Uterus (tissue), 4 donors: ENCODE data around the gene NAT14. TPM values are rescaled to one million over a fixed set of nuclear protein-coding genes. Genes with fewer than 3 reads are reported as not detected.

ENCODE experiments used
- DNase-seq, 2 donors: peaks; one replicate each; pipeline ENCODE4 v3.0.0-alpha.2; 2019 to 2020
- H3K27ac ChIP-seq, 2 donors: fragments of 200-600 bp; sonication (generic); 1 replicate in 1 of 2; 2 replicates in 1 of 2; pipeline ENCODE4 v1.5.1; 2016 to 2018
- H3K27me3 ChIP-seq, 2 donors: fragments of 200-600 bp; sonication (generic); one replicate each; pipeline ENCODE4 v1.5.1; 2018 to 2019; ENCODE audit warnings: control low read depth in 1 of 2
- H3K36me3 ChIP-seq, 2 donors: fragments of 200-600 bp; sonication (generic); one replicate each; pipeline ENCODE4 v1.5.1; 2019; ENCODE audit warnings: control low read depth in 1 of 2
- H3K4me1 ChIP-seq, 2 donors: fragments of 200-600 bp; sonication (generic); one replicate each; pipeline ENCODE4 v1.5.1; 2018 to 2019; ENCODE audit warnings: control low read depth in 1 of 2
- H3K4me3 ChIP-seq, 2 donors: fragments of 200-600 bp; sonication (generic); 1 replicate in 1 of 2; 2 replicates in 1 of 2; pipeline ENCODE4 v1.5.1; 2018 to 2019; ENCODE audit warnings: mild to moderate bottlenecking in 1 of 2
- H3K9me3 ChIP-seq, 2 donors: fragments of 200-600 bp; sonication (generic); one replicate each; pipeline ENCODE4 v1.5.1; 2019; ENCODE audit warnings: control low read depth in 1 of 2
- POLR2A ChIP-seq, 2 donors: fragments of 450-650 bp; IDR thresholded peaks; one replicate each; pipeline ENCODE4 v1.6.1; 2016; ENCODE audit warnings: antibody characterized with exemption in 2 of 2, mild to moderate bottlenecking in 1 of 2, moderate library complexity in 1 of 2
- intact Hi-C: fragments of 100-400 bp; cut with DNase I; formaldehyde crosslinking; loops from one replicate; pipeline ENCODE4 v1.15.1; 2023; ENCODE audit warnings: low total_unique reads
- total RNA-seq, 4 donors: library from RNA; depleted of rRNA in 3 of 4; stranded (reverse); fragments of >200 nt in 3 of 4; gene quantifications; one replicate each; pipeline versions ENCODE4 v1.1.0 to v1.2.4, GENCODE V29; 2014 to 2023
- TF ChIP-seq, protein P1 (sequence below), 4 experiments: fragments of 200-600 bp in 2 of 4; fragments of 450-650 bp in 2 of 4; sonication (generic) in 2 of 4; IDR thresholded peaks; one replicate each; pipeline ENCODE4 v1.5.1; 2016 to 2019; ENCODE audit warnings: antibody characterized with exemption in 4 of 4, mild to moderate bottlenecking in 2 of 4, moderate library complexity in 1 of 4
- donor health status: DM: yes; HTN: yes; CAD: no.

Gene NAT14
- total RNA-seq, 4 donors from 2014 or later = 16.8 to 44.3 (median 19.6) TPM

DNA sequence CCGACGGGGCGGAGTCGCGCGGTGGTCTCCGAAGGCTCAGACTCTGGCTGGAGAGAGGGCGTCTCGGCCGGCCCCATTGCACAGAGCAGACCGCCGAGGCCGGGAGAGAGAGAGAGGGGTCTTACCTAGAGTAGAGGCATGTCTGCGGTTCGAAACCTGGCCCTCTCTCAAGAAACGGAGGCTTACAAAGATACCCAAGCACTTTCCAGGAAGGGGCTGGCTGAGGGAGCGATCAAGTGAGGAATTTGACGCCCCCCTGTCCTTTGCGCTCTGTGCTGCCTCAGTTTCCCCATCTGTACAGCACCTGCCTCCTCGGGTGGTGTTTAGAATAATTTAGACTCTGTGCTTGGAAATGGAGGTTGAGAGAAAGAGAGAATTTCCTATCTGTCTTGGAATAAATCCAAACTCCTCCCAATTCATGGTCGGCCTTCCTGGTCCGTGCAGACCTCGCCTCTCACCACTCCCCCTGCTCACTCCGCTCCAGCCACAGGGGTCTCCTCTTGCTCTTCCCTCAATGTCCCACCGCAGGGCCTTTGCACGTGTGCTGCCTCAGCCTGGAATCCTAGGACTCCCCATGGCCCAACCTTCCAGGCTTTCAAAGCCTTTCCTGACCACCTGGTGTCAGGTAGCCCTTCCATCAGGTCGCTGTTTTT is 22.9 kb upstream of the NAT14 start:
- H3K36me3 ChIP-seq = no peaks in the 10 kb centered on the region
- H3K27me3 ChIP-seq = no peaks in the 10 kb centered on the region
- intact Hi-C loops = no loop called here
- H3K9me3 ChIP-seq = no peaks in the 10 kb centered on the region
- H3K4me1 ChIP-seq = peaks cover 0 to 5% of the 10 kb centered on the region in 2 donors
- TF ChIP-seq, protein P1, sequence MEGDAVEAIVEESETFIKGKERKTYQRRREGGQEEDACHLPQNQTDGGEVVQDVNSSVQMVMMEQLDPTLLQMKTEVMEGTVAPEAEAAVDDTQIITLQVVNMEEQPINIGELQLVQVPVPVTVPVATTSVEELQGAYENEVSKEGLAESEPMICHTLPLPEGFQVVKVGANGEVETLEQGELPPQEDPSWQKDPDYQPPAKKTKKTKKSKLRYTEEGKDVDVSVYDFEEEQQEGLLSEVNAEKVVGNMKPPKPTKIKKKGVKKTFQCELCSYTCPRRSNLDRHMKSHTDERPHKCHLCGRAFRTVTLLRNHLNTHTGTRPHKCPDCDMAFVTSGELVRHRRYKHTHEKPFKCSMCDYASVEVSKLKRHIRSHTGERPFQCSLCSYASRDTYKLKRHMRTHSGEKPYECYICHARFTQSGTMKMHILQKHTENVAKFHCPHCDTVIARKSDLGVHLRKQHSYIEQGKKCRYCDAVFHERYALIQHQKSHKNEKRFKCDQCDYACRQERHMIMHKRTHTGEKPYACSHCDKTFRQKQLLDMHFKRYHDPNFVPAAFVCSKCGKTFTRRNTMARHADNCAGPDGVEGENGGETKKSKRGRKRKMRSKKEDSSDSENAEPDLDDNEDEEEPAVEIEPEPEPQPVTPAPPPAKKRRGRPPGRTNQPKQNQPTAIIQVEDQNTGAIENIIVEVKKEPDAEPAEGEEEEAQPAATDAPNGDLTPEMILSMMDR (IDR thresholded peaks at IDR 0.05) = no peak
- peak in 1 of 2 donors; percentile 19 for TF ChIP-seq POLR2A (IDR thresholded peaks at IDR 0.05)
- H3K27ac ChIP-seq = peak overlapping the region; percentile 75
- DNase-seq = no peak
- peak overlapping the region; percentile 44 to 58 for H3K4me3 ChIP-seq

DNA sequence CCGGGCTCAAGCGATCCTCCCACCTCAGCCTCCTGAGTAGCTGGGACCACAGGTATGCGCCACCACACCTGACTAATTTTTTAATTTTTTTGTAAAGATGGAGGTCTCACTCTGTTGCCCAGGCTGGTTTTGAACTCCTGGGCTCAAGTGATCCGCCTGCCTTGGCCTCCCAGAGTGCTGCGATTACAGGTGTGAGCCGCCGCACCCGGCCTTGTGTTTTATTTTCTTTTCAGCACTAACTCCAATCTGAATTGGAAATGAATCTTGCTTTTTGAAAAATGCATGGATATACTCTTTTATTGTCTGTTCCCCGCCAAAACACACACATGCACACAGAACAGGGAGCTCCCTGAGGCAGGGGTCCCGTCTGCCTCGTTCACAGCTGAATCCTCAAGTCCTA is 22.3 kb upstream of the NAT14 start:
- Histone ChIP-seq H3K36me3 (no peaks in the 10 kb centered on the region), H3K27ac (no peak overlapping the region), H3K4me1 (peaks cover 0 to 5% of the 10 kb centered on the region in 2 donors), H3K4me3 (no peak overlapping the region), H3K27me3 (no peaks in the 10 kb centered on the region), H3K9me3 (no peaks in the 10 kb centered on the region)
- TF ChIP-seq, protein P1 (IDR thresholded peaks at IDR 0.05) = no peak
- TF ChIP-seq POLR2A (IDR thresholded peaks at IDR 0.05) = no peak
- intact Hi-C loops = no loop called here
- no peak for DNase-seq

DNA sequence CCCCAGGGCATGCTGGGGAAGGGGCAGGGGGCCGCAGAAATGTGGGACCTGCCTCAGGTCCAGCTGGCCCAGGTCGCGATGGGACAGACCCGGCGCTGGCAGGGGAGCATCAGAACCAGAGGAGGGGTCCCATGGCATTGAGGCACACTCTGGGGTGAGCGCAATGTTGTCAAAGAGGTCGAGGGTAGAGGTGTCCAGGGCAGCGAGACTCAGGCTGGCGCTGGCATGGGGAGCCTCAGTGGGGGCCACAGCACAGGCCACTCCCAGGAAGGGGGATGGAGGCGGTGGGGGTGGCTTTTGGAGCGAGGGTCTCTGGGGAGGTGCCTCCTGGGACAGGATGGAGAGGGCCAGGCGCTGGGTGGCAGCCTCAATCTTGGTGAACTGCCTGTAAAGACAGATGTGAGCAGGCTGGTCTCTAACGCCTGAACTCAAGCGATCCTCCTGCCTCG is 21.4 kb upstream of the NAT14 start:
- no peaks in the 10 kb centered on the region for H3K36me3 ChIP-seq
- no peaks in the 10 kb centered on the region for H3K27me3 ChIP-seq
- DNase-seq = no peak
- H3K4me3 ChIP-seq = no peak overlapping the region
- intact Hi-C loops = no loop called here
- H3K27ac ChIP-seq = no peak overlapping the region
- TF ChIP-seq POLR2A (IDR thresholded peaks at IDR 0.05) = no peak
- TF ChIP-seq, protein P1 (IDR thresholded peaks at IDR 0.05) = no peak
- no peaks in the 10 kb centered on the region for H3K9me3 ChIP-seq
- peaks cover 0 to 5% of the 10 kb centered on the region in 2 donors for H3K4me1 ChIP-seq

DNA sequence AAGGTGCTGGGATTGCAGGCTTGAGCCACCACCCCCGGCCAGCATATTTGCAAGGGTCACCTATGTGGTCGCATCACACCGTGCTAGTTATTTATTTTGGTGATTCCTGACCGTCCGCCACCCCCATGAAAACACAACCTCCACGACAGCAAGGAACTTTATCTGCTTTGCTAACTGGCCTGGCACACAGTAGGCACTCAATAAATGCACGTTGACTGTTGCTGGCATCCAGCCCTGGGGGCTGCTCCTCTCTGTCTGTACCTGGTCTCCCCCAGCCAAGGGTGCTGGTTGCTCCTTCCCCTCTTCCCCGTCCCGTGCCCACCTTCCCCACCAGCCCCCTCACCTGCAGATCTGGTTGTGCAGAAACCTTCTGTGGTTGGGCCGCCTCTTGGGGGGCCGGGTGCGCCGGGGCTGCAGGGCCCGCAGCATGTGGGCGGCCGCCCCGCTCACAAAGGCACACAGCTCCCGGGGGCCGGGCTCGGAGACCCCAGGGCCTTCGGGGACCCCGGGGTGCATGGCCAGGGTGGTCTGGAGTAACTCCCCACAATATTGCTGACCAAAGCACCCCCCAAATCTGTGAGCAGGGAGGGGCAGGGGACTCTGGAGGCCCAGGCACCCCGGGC is 20.8 kb upstream of the NAT14 start:
- Histone ChIP-seq H3K9me3 (no peaks in the 10 kb centered on the region), H3K4me1 (peaks cover 0 to 5% of the 10 kb centered on the region in 2 donors), H3K27ac (no peak overlapping the region), H3K4me3 (no peak overlapping the region), H3K36me3 (no peaks in the 10 kb centered on the region), H3K27me3 (no peaks in the 10 kb centered on the region)
- intact Hi-C loops = no loop called here
- TF ChIP-seq POLR2A (IDR thresholded peaks at IDR 0.05) = no peak
- TF ChIP-seq, protein P1 (IDR thresholded peaks at IDR 0.05) = no peak
- no peak for DNase-seq

DNA sequence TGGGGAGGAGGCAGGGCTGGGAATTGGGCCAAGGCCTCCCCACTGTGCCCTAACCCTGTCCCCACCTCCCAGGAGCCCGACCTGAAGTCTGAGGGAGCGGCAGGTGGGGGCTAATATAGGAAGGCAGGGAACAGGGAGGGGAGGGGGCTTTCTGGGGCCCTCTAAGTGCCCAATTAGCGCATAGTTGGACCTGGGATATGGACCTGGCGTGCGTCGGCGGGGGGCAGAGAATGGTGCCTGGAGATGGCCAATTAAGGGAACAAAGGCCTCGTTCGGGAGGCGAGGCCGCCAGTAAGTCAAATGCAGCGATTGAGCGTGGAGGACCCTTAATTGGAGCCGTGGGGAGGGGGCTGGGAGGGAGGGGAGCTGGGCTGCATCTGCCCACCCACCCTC is 20.3 kb upstream of the NAT14 start, which contains the start of gene C19orf85:
C19orf85 (minus strand) TSS at position 90 of the 393 bp plus-strand sequence. CDS start 197 bp downstream, outside the sequence.
- Histone ChIP-seq H3K9me3 (no peaks in the 10 kb centered on the region), H3K27ac (no peak within 1 kb of the TSS), H3K36me3 (no peaks in the 10 kb centered on the region), H3K4me3 (no peak within 1 kb of the TSS), H3K4me1 (peaks cover 0 to 5% of the 10 kb centered on the region in 2 donors), H3K27me3 (no peaks in the 10 kb centered on the region)
- intact Hi-C loops = loop anchor here (5.0 kb wide), 1 partner anchor 38 kb away; no protein-coding TSS in a partner anchor
- TF ChIP-seq, protein P1 (IDR thresholded peaks at IDR 0.05) = no peak
- no peak for TF ChIP-seq POLR2A (IDR thresholded peaks at IDR 0.05)
- no peak for DNase-seq
